MM.1S (cell line): ENCODE measurements around the gene KCNA5.

Experiments used
- DNase-seq: peaks from one replicate; pipeline ENCODE4 v3.0.0-alpha.2; 2015
- H2AFZ ChIP-seq: fragments of 300-600 bp; sonication (generic); 2 replicates; pipeline ENCODE4 v1.6.0; 2016; ENCODE audit warnings: antibody characterized with exemption, low read length
- H3F3A ChIP-seq: fragments of 300-600 bp; sonication (generic); 2 replicates; pipeline ENCODE4 v1.6.1; 2016; ENCODE audit warnings: mild to moderate bottlenecking, antibody characterized with exemption, low read length, moderate library complexity, mixed read lengths; ENCODE audit not compliant: insufficient read depth
- H3K27ac ChIP-seq: fragments of 300-600 bp; sonication (generic); 2 replicates; pipeline ENCODE4 v1.5.1; 2016; ENCODE audit warnings: mild to moderate bottlenecking, low read length
- H3K27me3 ChIP-seq: fragments of 300-600 bp; sonication (generic); replicated peaks from 2 replicates; pipeline ENCODE4 v1.6.0; 2016; ENCODE audit warnings: low read length; ENCODE audit not compliant: insufficient read depth
- H3K36me3 ChIP-seq: fragments of 300-600 bp; sonication (generic); replicated peaks from 2 replicates; pipeline ENCODE4 v1.6.1; 2016; ENCODE audit warnings: mild to moderate bottlenecking, low read length, mixed read lengths; ENCODE audit not compliant: insufficient read depth
- H3K4me1 ChIP-seq: fragments of 300-600 bp; sonication (generic); 2 replicates; pipeline ENCODE4 v1.6.1; 2016; ENCODE audit warnings: low read length, mixed read lengths
- H3K4me2 ChIP-seq: fragments of 300-600 bp; sonication (generic); 2 replicates; pipeline ENCODE4 v1.6.0; 2016; ENCODE audit warnings: low read depth, low read length
- H3K4me3 ChIP-seq: fragments of 300-600 bp; sonication (generic); 2 replicates; pipeline ENCODE4 v1.5.1; 2016; ENCODE audit warnings: low read length, mixed read lengths
- H3K79me2 ChIP-seq: fragments of 300-600 bp; sonication (generic); 2 replicates; pipeline ENCODE4 v1.6.1; 2016; ENCODE audit warnings: mixed run types, low read length, mixed read lengths
- H3K9ac ChIP-seq: fragments of 300-600 bp; sonication (generic); 2 replicates; pipeline ENCODE4 v1.6.1; 2016; ENCODE audit warnings: low read length, mixed read lengths
- H3K9me2 ChIP-seq: fragments of 300-600 bp; sonication (generic); replicated peaks from 2 replicates; pipeline ENCODE4 v1.6.1; 2016; ENCODE audit warnings: mild to moderate bottlenecking, low read length, mixed read lengths; ENCODE audit not compliant: insufficient read depth
- H3K9me3 ChIP-seq: fragments of 300-600 bp; sonication (generic); replicated peaks from 2 replicates; pipeline ENCODE4 v1.6.1; 2016; ENCODE audit warnings: mild to moderate bottlenecking, low read length, mixed read lengths; ENCODE audit not compliant: insufficient read depth
- H4K20me1 ChIP-seq: fragments of 300-600 bp; sonication (generic); 2 replicates; pipeline ENCODE4 v1.6.1; 2016; ENCODE audit warnings: mild to moderate bottlenecking, low read length, moderate library complexity, mixed read lengths; ENCODE audit not compliant: insufficient read depth
- CTCF ChIP-seq: fragments of 300-600 bp; sonication (generic); IDR thresholded peaks from 2 replicates; pipeline ENCODE4 v1.5.1; 2016; ENCODE audit warnings: antibody characterized with exemption, low read length, mixed read lengths
- EZH2 ChIP-seq: fragments of 300-600 bp; sonication (generic); optimal IDR thresholded peaks from 2 replicates; pipeline ENCODE3; 2017; ENCODE audit warnings: low read depth, mild to moderate bottlenecking, antibody characterized with exemption, low read length, mixed read lengths
- EZH2phosphoT487 ChIP-seq: fragments of 300-600 bp; sonication (generic); IDR thresholded peaks from 2 replicates; pipeline ENCODE4 v1.6.1; 2018; ENCODE audit warnings: antibody characterized with exemption, low read length

Gene KCNA5

GRCh38 chr12:5015711-5016492 is 27.8 kb upstream of the KCNA5 start:
- H2AFZ ChIP-seq: no peak overlapping the region
- H3K9me3 ChIP-seq: no peaks in the 10 kb centered on the region
- TF ChIP-seq EZH2phosphoT487 (no peak), EZH2 (no peak), CTCF (no peak)
- no peaks in the 10 kb centered on the region for H3K36me3 ChIP-seq
- no peak overlapping the region for H3K4me3 ChIP-seq
- H3K4me1 ChIP-seq: no peaks in the 10 kb centered on the region
- no peaks in the 10 kb centered on the region for H3K27me3 ChIP-seq
- H3K4me2 ChIP-seq: no peak overlapping the region
- no peak overlapping the region for H3K9ac ChIP-seq
- no peaks in the 10 kb centered on the region for H4K20me1 ChIP-seq
- no peak for DNase-seq
- no peak overlapping the region for H3K27ac ChIP-seq
- H3K9me2 ChIP-seq: no peaks in the 10 kb centered on the region
- no peaks in the 10 kb centered on the region for H3K79me2 ChIP-seq
- H3F3A ChIP-seq: no peaks in the 10 kb centered on the region

DNA sequence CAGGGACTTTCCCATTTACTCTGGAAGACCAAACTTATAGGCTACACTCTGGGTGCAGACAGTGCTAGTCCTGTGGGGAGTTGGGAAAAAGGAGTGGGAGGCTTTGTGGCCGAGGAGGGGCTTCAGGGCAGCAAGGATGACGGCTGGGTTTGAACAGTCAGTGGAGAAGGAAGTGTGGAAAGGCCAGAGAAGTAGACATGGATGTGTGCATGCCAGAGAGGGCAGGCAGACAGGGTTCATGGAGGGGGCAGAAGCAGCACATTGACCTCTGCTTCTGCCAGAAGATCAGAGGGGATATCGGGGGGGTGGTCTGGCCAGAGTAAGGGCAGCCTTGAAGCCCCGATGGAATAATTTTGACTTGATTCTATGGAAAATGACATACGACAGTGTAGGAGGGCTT is 27.2 kb upstream of the KCNA5 start:
- no peak overlapping the region for H2AFZ ChIP-seq
- TF ChIP-seq CTCF (no peak), EZH2phosphoT487 (no peak), EZH2 (no peak)
- no peaks in the 10 kb centered on the region for H3K4me1 ChIP-seq
- no peaks in the 10 kb centered on the region for H3K36me3 ChIP-seq
- H3K4me2 ChIP-seq: no peak overlapping the region
- H3K27ac ChIP-seq: no peak overlapping the region
- no peaks in the 10 kb centered on the region for H4K20me1 ChIP-seq
- H3K27me3 ChIP-seq: no peaks in the 10 kb centered on the region
- H3K4me3 ChIP-seq: no peak overlapping the region
- no peak for DNase-seq
- H3K9me3 ChIP-seq: no peaks in the 10 kb centered on the region
- no peaks in the 10 kb centered on the region for H3F3A ChIP-seq
- H3K79me2 ChIP-seq: no peaks in the 10 kb centered on the region
- H3K9me2 ChIP-seq: no peaks in the 10 kb centered on the region
- no peak overlapping the region for H3K9ac ChIP-seq

- H3K9me2 ChIP-seq: no peaks in the 10 kb centered on the region
- no peak for TF ChIP-seq EZH2phosphoT487
- TF ChIP-seq EZH2: no peak
- TF ChIP-seq CTCF: no peak
- DNase-seq: no peak
- no peaks in the 10 kb centered on the region for H3K4me1 ChIP-seq
- no peak overlapping the region for H3K27ac ChIP-seq
- H3F3A ChIP-seq: no peaks in the 10 kb centered on the region
- H4K20me1 ChIP-seq: no peaks in the 10 kb centered on the region
- H3K9ac ChIP-seq: no peak overlapping the region
- no peaks in the 10 kb centered on the region for H3K27me3 ChIP-seq
- no peaks in the 10 kb centered on the region for H3K79me2 ChIP-seq
- no peaks in the 10 kb centered on the region for H3K9me3 ChIP-seq
- H3K4me3 ChIP-seq: no peak overlapping the region
- no peaks in the 10 kb centered on the region for H3K36me3 ChIP-seq
- H3K4me2 ChIP-seq: no peak overlapping the region
- H2AFZ ChIP-seq: no peak overlapping the region
Observed at GRCh38 chr12:5017638-5018348, 25.9 kb upstream of the KCNA5 start.
